C4-2B (cell line): ENCODE results near the gene ZNF133.

ENCODE experiments used
- CTCF ChIP-seq: fragments of 450-650 bp; conservative IDR thresholded peaks from 2 replicates; pipeline ENCODE4 v1.5.1; 2017; ENCODE audit warnings: mild to moderate bottlenecking
- ZFX ChIP-seq: fragments of 450-650 bp; IDR thresholded peaks from 2 replicates; pipeline ENCODE4 v1.6.1; 2017

GRCh38 chr20:18326990-18327389 is 38.7 kb downstream of the ZNF133 start:
- TF ChIP-seq CTCF, result no peak
- no peak for TF ChIP-seq ZFX
